ENCODE results near the gene ITPK1.

ITPK1 gene

GRCh38 chr14:92902191-92902590, 213.5 kb downstream of the ITPK1 start:
- Histone ChIP-seq H3K9me3 (ENCODE audit: low read length) (no peaks in the 10 kb centered on the region), H3K27me3 (ENCODE audit: control insufficient read depth in 1 of 2, insufficient read depth in 2 of 2, low read length in 2 of 2) (peaks cover 0 to 10% of the 10 kb centered on the region in 2 donors), H3K27ac (ENCODE audit: low read depth, low read length) (no peak overlapping the region)

GRCh38 chr14:92900660-92901059, 215.1 kb downstream of the ITPK1 start:
- no peak overlapping the region for H3K27ac ChIP-seq (ENCODE audit: low read depth, low read length)
- no peaks in the 10 kb centered on the region for H3K4me1 ChIP-seq (ENCODE audit: insufficient read depth, low read length)
- H3K4me3 ChIP-seq (ENCODE audit: low read depth in 1 of 2, low read length in 2 of 2), result no peak overlapping the region
- no peaks in the 10 kb centered on the region for H3K36me3 ChIP-seq (ENCODE audit: insufficient read depth, low read length)
- H3K9ac ChIP-seq (ENCODE audit: low read length), result no peak overlapping the region
- peaks cover 0 to 10% of the 10 kb centered on the region in 2 donors for H3K27me3 ChIP-seq (ENCODE audit: control insufficient read depth in 1 of 2, insufficient read depth in 2 of 2, low read length in 2 of 2)
- no peaks in the 10 kb centered on the region for H3K9me3 ChIP-seq (ENCODE audit: low read length)

More at GRCh38 chr14:92902191-92902590, 213.5 kb downstream of the ITPK1 start:
- Histone ChIP-seq H3K9ac (ENCODE audit: low read length) (no peak overlapping the region), H3K4me1 (ENCODE audit: insufficient read depth, low read length) (no peaks in the 10 kb centered on the region), H3K4me3 (ENCODE audit: low read depth in 1 of 2, low read length in 2 of 2) (no peak overlapping the region), H3K36me3 (ENCODE audit: insufficient read depth, low read length) (no peaks in the 10 kb centered on the region)

DNA sequence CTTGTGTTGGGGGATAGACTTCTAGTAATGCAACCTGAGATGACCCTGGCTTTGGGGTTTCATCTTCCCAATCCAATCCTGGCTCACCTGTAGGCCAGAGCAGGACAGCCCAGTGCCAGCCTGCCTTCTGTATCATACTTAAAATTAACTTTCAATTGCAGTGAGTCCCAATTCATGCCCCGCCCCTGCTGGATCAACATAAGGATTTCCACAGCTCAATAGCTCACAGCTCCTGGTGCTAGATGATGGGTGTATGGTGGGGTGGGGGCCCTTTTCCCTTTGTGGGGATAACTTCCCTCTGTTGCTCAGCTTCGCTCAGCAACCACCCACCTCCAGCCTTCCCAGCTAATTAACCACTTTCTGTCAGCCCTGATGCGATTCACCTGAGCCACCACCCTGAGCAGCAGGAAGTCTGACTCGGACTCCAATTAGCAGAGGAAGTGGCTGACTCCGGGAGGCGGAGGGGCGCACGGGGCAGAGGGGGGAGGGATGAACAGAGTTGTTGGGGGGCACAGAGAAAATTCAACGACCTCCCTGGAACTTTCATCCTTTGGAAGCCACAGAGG, 217.1 kb downstream of the ITPK1 start:
- Histone ChIP-seq H3K9me3 (ENCODE audit: low read length) (no peaks in the 10 kb centered on the region), H3K27ac (ENCODE audit: low read depth, low read length) (no peak overlapping the region), H3K27me3 (ENCODE audit: control insufficient read depth in 1 of 2, insufficient read depth in 2 of 2, low read length in 2 of 2) (peaks cover 0 to 10% of the 10 kb centered on the region in 2 donors), H3K36me3 (ENCODE audit: insufficient read depth, low read length) (no peaks in the 10 kb centered on the region), H3K4me1 (ENCODE audit: insufficient read depth, low read length) (no peaks in the 10 kb centered on the region), H3K9ac (ENCODE audit: low read length) (no peak overlapping the region), H3K4me3 (ENCODE audit: low read depth in 1 of 2, low read length in 2 of 2) (no peak overlapping the region)

- Histone ChIP-seq H3K27me3 (ENCODE audit: control insufficient read depth in 1 of 2, insufficient read depth in 2 of 2, low read length in 2 of 2) (peaks cover 0 to 10% of the 10 kb centered on the region in 2 donors), H3K4me1 (ENCODE audit: insufficient read depth, low read length) (no peaks in the 10 kb centered on the region), H3K9me3 (ENCODE audit: low read length) (no peaks in the 10 kb centered on the region), H3K4me3 (ENCODE audit: low read depth in 1 of 2, low read length in 2 of 2) (no peak overlapping the region), H3K27ac (ENCODE audit: low read depth, low read length) (no peak overlapping the region), H3K9ac (ENCODE audit: low read length) (no peak overlapping the region), H3K36me3 (ENCODE audit: insufficient read depth, low read length) (no peaks in the 10 kb centered on the region)
Measured at GRCh38 chr14:92897922-92898565, 217.7 kb downstream of the ITPK1 start.

DNA sequence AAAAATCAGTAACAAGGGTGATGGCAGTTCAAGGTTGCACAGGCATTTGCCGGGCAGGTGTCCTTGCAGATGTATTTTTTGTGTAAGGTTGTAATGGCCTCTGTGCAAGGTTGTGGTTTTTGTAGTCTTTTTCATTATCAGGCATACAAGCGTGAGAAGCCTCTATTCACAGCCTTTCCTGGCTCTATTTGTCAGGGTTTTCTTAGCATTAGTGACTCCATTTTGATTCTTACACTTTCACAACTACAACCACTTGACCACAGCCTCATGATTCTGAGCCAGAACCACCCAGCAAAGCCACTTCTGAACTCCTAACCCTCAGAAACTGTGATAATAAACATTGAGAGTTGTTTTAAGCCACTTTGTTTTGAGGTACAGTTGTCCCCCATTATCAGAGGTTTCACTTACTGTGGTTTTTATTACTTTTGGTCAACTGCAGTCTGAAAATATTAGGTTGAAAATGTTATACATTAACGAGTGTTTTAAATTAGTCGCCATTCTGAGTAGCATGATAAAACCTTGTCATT, 220.3 kb downstream of the ITPK1 start:
- H3K4me3 ChIP-seq (ENCODE audit: low read depth in 1 of 2, low read length in 2 of 2), result no peak overlapping the region
- H3K4me1 ChIP-seq (ENCODE audit: insufficient read depth, low read length), result no peaks in the 10 kb centered on the region
- H3K36me3 ChIP-seq (ENCODE audit: insufficient read depth, low read length), result no peaks in the 10 kb centered on the region
- H3K9me3 ChIP-seq (ENCODE audit: low read length), result no peaks in the 10 kb centered on the region
- H3K27ac ChIP-seq (ENCODE audit: low read depth, low read length), result no peak overlapping the region
- H3K9ac ChIP-seq (ENCODE audit: low read length), result no peak overlapping the region
- H3K27me3 ChIP-seq (ENCODE audit: control insufficient read depth in 1 of 2, insufficient read depth in 2 of 2, low read length in 2 of 2), result peaks cover 0 to 5% of the 10 kb centered on the region in 2 donors

- Histone ChIP-seq H3K4me1 (ENCODE audit: insufficient read depth, low read length) (no peaks in the 10 kb centered on the region), H3K27me3 (ENCODE audit: control insufficient read depth in 1 of 2, insufficient read depth in 2 of 2, low read length in 2 of 2) (no peaks in the 10 kb centered on the region), H3K4me3 (ENCODE audit: low read depth in 1 of 2, low read length in 2 of 2) (no peak overlapping the region), H3K9ac (ENCODE audit: low read length) (no peak overlapping the region), H3K36me3 (ENCODE audit: insufficient read depth, low read length) (no peaks in the 10 kb centered on the region), H3K27ac (ENCODE audit: low read depth, low read length) (no peak overlapping the region), H3K9me3 (ENCODE audit: low read length) (no peaks in the 10 kb centered on the region)
Measured at GRCh38 chr14:92892589-92892988, 223.1 kb downstream of the ITPK1 start.

DNA sequence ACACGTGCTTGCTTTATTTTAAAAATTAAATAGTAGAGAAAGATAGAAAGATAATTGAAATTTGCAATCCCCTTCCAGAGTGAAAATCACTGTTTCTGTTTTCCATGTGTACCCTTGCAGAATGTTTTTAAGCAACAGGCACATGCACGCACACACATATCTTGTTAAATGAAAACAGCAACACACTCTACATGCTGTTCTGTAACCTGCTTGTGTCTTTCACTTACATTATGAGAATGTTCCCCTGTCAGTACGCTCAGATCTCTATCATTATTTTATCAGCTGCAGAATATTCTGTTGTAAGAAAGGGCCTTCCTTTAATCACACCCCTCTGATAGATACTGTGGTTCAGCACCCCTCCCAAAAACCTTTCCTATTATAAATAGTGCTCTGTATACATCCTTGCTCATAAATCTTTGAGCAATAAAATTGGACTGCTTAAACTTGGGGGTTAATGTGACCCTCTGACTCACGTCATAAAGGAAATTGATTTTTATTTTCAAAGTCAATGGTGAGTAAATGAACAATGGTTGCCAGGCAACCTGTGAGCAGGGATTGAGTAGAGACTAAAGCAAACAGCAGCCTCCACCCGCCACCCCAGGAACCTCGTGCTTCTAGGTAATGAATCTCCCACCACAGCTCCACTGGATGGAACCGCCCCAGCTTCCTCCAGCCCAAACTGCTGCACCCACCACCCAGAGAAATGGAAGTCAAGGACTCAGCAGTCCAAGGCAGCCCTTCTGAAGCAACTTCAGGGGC, 224.7 kb downstream of the ITPK1 start:
- Histone ChIP-seq H3K9ac (ENCODE audit: low read length) (no peak overlapping the region), H3K9me3 (ENCODE audit: low read length) (no peaks in the 10 kb centered on the region), H3K27me3 (ENCODE audit: control insufficient read depth in 1 of 2, insufficient read depth in 2 of 2, low read length in 2 of 2) (no peaks in the 10 kb centered on the region), H3K4me3 (ENCODE audit: low read depth in 1 of 2, low read length in 2 of 2) (no peak overlapping the region), H3K27ac (ENCODE audit: low read depth, low read length) (no peak overlapping the region), H3K4me1 (ENCODE audit: insufficient read depth, low read length) (no peaks in the 10 kb centered on the region), H3K36me3 (ENCODE audit: insufficient read depth, low read length) (no peaks in the 10 kb centered on the region)

DNA sequence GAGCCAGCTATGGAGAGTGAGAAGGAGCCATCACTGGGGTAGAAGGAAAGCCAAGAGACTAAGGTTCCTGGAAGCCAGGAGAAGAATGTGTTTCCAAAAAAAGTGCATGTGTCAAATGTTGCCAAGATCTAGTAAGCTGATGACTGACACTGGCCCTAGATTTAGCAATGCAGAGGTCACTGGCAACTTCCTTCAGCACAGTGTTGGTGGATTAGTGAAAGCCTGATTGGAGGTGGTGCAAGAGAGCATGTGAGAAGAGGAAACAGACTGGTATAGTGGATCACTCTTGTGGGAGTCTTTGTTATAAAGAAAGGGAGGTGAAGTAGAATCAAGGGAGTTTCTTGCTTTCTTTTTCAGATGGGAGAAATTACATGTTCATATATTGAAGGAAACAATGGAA, 226.8 kb downstream of the ITPK1 start:
- Histone ChIP-seq H3K27ac (ENCODE audit: low read depth, low read length) (no peak overlapping the region), H3K4me3 (ENCODE audit: low read depth in 1 of 2, low read length in 2 of 2) (no peak overlapping the region), H3K9ac (ENCODE audit: low read length) (no peak overlapping the region), H3K36me3 (ENCODE audit: insufficient read depth, low read length) (no peaks in the 10 kb centered on the region), H3K4me1 (ENCODE audit: insufficient read depth, low read length) (no peaks in the 10 kb centered on the region), H3K9me3 (ENCODE audit: low read length) (no peaks in the 10 kb centered on the region), H3K27me3 (ENCODE audit: control insufficient read depth in 1 of 2, insufficient read depth in 2 of 2, low read length in 2 of 2) (no peaks in the 10 kb centered on the region)

- no peaks in the 10 kb centered on the region for H3K9me3 ChIP-seq (ENCODE audit: low read length)
- no peaks in the 10 kb centered on the region for H3K36me3 ChIP-seq (ENCODE audit: insufficient read depth, low read length)
- H3K27ac ChIP-seq (ENCODE audit: low read depth, low read length), result no peak overlapping the region
- no peaks in the 10 kb centered on the region for H3K4me1 ChIP-seq (ENCODE audit: insufficient read depth, low read length)
- no peak overlapping the region for H3K4me3 ChIP-seq (ENCODE audit: low read depth in 1 of 2, low read length in 2 of 2)
- H3K9ac ChIP-seq (ENCODE audit: low read length), result no peak overlapping the region
- H3K27me3 ChIP-seq (ENCODE audit: control insufficient read depth in 1 of 2, insufficient read depth in 2 of 2, low read length in 2 of 2), result no peaks in the 10 kb centered on the region
Measured at GRCh38 chr14:92887157-92887556, 228.6 kb downstream of the ITPK1 start.

Data from muscle layer of colon (tissue), 2 donors.